GM12878 (cell line): ENCODE measurements around the gene FOXD1. TPM values are rescaled to one million over a fixed set of nuclear protein-coding genes. Genes with fewer than 3 reads are reported as not detected.
"Not testable (repeated sequence)": the region's sequence is repeated elsewhere in the genome, so short reads cannot be mapped to it uniquely, and the experiment has no call there.

Experiments
- ATAC-seq: fragments of 200-7000 bp; cut with Tn5 transposase; 3 replicates; pipeline ENCODE4 v1.9.1; 2020; ENCODE audit warnings: mild to moderate bottlenecking, moderate library complexity
- BruUV-seq: library from RNA; stranded (reverse); fragments of 400-500 nt; replicated peaks from 2 replicates; lab custom pipeline; 2021; lab: Mats Ljungman, UMichigan
- CTCF ChIA-PET: fragments of 300-600 bp; sonication (Branson Sonifier 250); formaldehyde crosslinking; extraction: SDS; loops from one replicate; lab custom pipeline; 2021; ENCODE audit warnings: inconsistent platforms; lab: Yijun Ruan, JAX
- POLR2A ChIA-PET: fragments of 350-600 bp; formaldehyde crosslinking; extraction: SDS; loops from one replicate; lab custom pipeline; 2021; ENCODE audit warnings: inconsistent platforms; lab: Charles Lee
- RAD21 ChIA-PET: fragments of 300-600 bp; sonication (Branson Sonifier 250); formaldehyde crosslinking; loops from one replicate; lab custom pipeline; 2023; ENCODE audit warnings: antibody characterized with exemption; ENCODE audit not compliant: unreplicated experiment; lab: Charles Lee
- SMC1A ChIA-PET: fragments of 300-600 bp; sonication (Branson Sonifier 250); formaldehyde crosslinking; loops from one replicate; lab custom pipeline; 2023; ENCODE audit not compliant: unreplicated experiment, uncharacterized antibody; lab: Charles Lee
- DNase-seq: peaks from one replicate; pipeline ENCODE4 v3.0.0-alpha.2; 2011; ENCODE audit warnings: low read depth, low spot score
- FAIRE-seq: peaks from 3 replicates; lab custom pipeline; 2011; peaks lifted over from hg19 to GRCh38; lab: Jason Lieb, UNC
- H2AFZ ChIP-seq: 2 replicates; pipeline ENCODE4 v1.6.0; 2011; ENCODE audit warnings: low read depth, low read length, control low read depth; ENCODE audit not compliant: control insufficient read depth
- H3K27ac ChIP-seq: 2 replicates; pipeline ENCODE4 v1.5.1; 2011; ENCODE audit warnings: control low read depth; ENCODE audit not compliant: control insufficient read depth, insufficient read depth
- H3K27me3 ChIP-seq, 2 experiments: replicated peaks in 1 of 2; 2 replicates each; pipeline versions ENCODE4 v1.6.0 to v1.6.1; 2011; ENCODE audit warnings: low read length in 1 of 2; ENCODE audit not compliant: control insufficient read depth in 2 of 2, insufficient read depth in 2 of 2
- H3K36me3 ChIP-seq, 2 experiments: 2 replicates each; pipeline ENCODE4 v1.5.1; 2011; ENCODE audit warnings: low read length in 1 of 2; ENCODE audit not compliant: control insufficient read depth in 2 of 2, insufficient read depth in 2 of 2
- H3K4me1 ChIP-seq: 2 replicates; pipeline ENCODE4 v1.6.1; 2011; ENCODE audit warnings: mild to moderate bottlenecking, low read length, moderate library complexity, mixed read lengths; ENCODE audit not compliant: control insufficient read depth, insufficient read depth
- H3K4me2 ChIP-seq: 2 replicates; pipeline ENCODE4 v1.6.0; 2011; ENCODE audit warnings: control low read depth; ENCODE audit not compliant: control insufficient read depth, insufficient read depth
- H3K4me3 ChIP-seq: fragments of 200-600 bp; sonication (generic); 2 replicates; pipeline ENCODE4 v1.5.1; 2016
- H3K79me2 ChIP-seq: 2 replicates; pipeline ENCODE4 v1.6.0; 2011; ENCODE audit warnings: low read length; ENCODE audit not compliant: control insufficient read depth, insufficient read depth
- H3K9ac ChIP-seq: 2 replicates; pipeline ENCODE4 v1.8.0; 2011; ENCODE audit warnings: low read length, control low read depth, mixed read lengths; ENCODE audit not compliant: control insufficient read depth, insufficient read depth
- H3K9me3 ChIP-seq: replicated peaks from 3 replicates; pipeline ENCODE4 v1.5.1; 2011; ENCODE audit warnings: mild to moderate bottlenecking, low read length; ENCODE audit not compliant: control insufficient read depth, insufficient read depth
- H4K20me1 ChIP-seq: 2 replicates; pipeline ENCODE4 v1.6.0; 2011; ENCODE audit not compliant: control insufficient read depth, insufficient read depth
- CEBPZ ChIP-seq: fragments of 150-350 bp; IDR thresholded peaks from 2 replicates; pipeline ENCODE4 v1.6.1; 2016; ENCODE audit warnings: low read depth, low read length
- HDGF ChIP-seq: fragments of 450-650 bp; IDR thresholded peaks from 2 replicates; pipeline ENCODE4 v1.6.1; 2016; ENCODE audit warnings: antibody characterized with exemption
- HSF1 ChIP-seq: fragments of 150-350 bp; IDR thresholded peaks from 2 replicates; pipeline ENCODE4 v1.6.1; 2014; ENCODE audit warnings: mild to moderate bottlenecking, low read depth, low read length
- JUNB ChIP-seq: IDR thresholded peaks from 2 replicates; pipeline ENCODE4 v1.6.1; 2016; ENCODE audit warnings: antibody characterized with exemption, mild to moderate bottlenecking
- NR2C1 ChIP-seq: fragments of 450-650 bp; IDR thresholded peaks from 2 replicates; pipeline ENCODE4 v1.6.1; 2017; ENCODE audit warnings: antibody characterized with exemption, mild to moderate bottlenecking, moderate library complexity
- RCOR1 ChIP-seq: conservative IDR thresholded peaks from 2 replicates; pipeline ENCODE4 v1.6.1; 2012; ENCODE audit warnings: low read depth, low read length, improper control_type of control experiment
- RUNX3 ChIP-seq: IDR thresholded peaks from 2 replicates; pipeline ENCODE4 v1.6.1; 2012; ENCODE audit warnings: low read length, inconsistent platforms
- SUZ12 ChIP-seq: fragments of 200-600 bp; sonication (generic); IDR thresholded peaks from one replicate; pipeline ENCODE4 v1.6.1; 2018; ENCODE audit warnings: antibody characterized with exemption, mild to moderate bottlenecking; ENCODE audit not compliant: unreplicated experiment
- ZBED1 ChIP-seq: IDR thresholded peaks from 2 replicates; pipeline ENCODE4 v1.6.1; 2016; ENCODE audit warnings: borderline replicate concordance
- ZNF207 ChIP-seq: fragments of 450-650 bp; IDR thresholded peaks from 2 replicates; pipeline ENCODE4 v1.6.1; 2014; ENCODE audit warnings: antibody characterized with exemption, mild to moderate bottlenecking, borderline replicate concordance
- WGBS: methylation state at CpG from one replicate; pipeline ENCODE4 v1.1.6; 2016; ENCODE audit warnings: low lambda C conversion rate; ENCODE audit not compliant: insufficient replicate concordance, insufficient coverage; ENCODE audit errors: missing lambda C conversion rate; 5-methylcytosine and 5-hydroxymethylcytosine counted together
- in situ Hi-C: fragments of 300-500 bp; cut with MboI; formaldehyde crosslinking; loops from 9 replicates; pipeline ENCODE4 v1.14.3; 2018; ENCODE audit warnings: mixed read lengths
- intact Hi-C: fragments of 100-400 bp; cut with micrococcal nuclease; formaldehyde crosslinking; loops from one replicate; pipeline ENCODE4 v1.14.2; 2022; ENCODE audit not compliant: unreplicated experiment
- polyA plus RNA-seq, 11 experiments: library from polyadenylated mRNA; depleted of rRNA in 4 of 11; unstranded in 6 of 11; stranded (reverse) in 5 of 11; fragments of >200 nt; fragmentation: Nextera tagmentation in 4 of 11; fragmentation: Illumina TruSeq in 1 of 11; extraction: Ambion mirVana in 4 of 11; extraction: Trizol in 1 of 11; gene quantifications; 1 replicate in 1 of 11; 2 replicates in 10 of 11; pipeline versions ENCODE4 v1.2.1 to v1.2.3, GENCODE V29; 2011 to 2016; ENCODE audit warnings: inconsistent platforms in 2 of 11, missing spikeins in 2 of 11, low read depth in 1 of 11
- total RNA-seq, 4 experiments: library from RNA; depleted of rRNA in 3 of 4; stranded (reverse); fragments of >200 nt in 3 of 4; fragmentation: Illumina TruSeq in 1 of 4; extraction: Trizol in 1 of 4; gene quantifications; 2 replicates each; pipeline versions ENCODE4 v1.2.1 to v1.2.3, GENCODE V29; 2013 to 2021

FOXD1 gene
- total and polyA plus RNA-seq, 10 of the 15 experiments (the other 5 are each of a cell fraction or from before 2014, with no cell fraction given): not detected

GRCh38 chr5:73459366-73459765 lies 10.8 kb upstream of the FOXD1 start (continued):
- TF ChIP-seq HSF1 (no peak), CEBPZ (no peak), NR2C1 (no peak), SUZ12 (no peak), ZNF207 (no peak), ZBED1 (no peak), HDGF (no peak), RCOR1 (no peak), JUNB (no peak), RUNX3 (no peak)

GRCh38 chr5:73456462-73456861 lies 7.9 kb upstream of the FOXD1 start:
- 5% methylated on average over 1 of the region's 1 CpG for WGBS
- ChIA-PET CTCF (interaction anchor here (1.1 kb wide), 2 partner anchors 30 to 241 kb away, joined by 3 to 8 read pairs; no protein-coding TSS in a partner anchor), RAD21 (interaction anchor here (0.9 kb wide), 1 partner anchor 20 kb away, joined by 3 read pairs; no protein-coding TSS in a partner anchor), SMC1A (interaction anchor here (0.6 kb wide), 1 partner anchor 1589 kb away, joined by 3 read pairs; no protein-coding TSS in a partner anchor), POLR2A (interaction anchor here (0.5 kb wide), 1 partner anchor 20 kb away, joined by 5 read pairs; no protein-coding TSS in a partner anchor)
- DNase-seq, H4K20me1 ChIP-seq, H3K9ac ChIP-seq, intact Hi-C loops, FAIRE-seq, H3K36me3 ChIP-seq, H2AFZ ChIP-seq, H3K79me2 ChIP-seq, BruUV-seq, H3K27ac ChIP-seq, H3K4me3 ChIP-seq, in situ Hi-C loops, H3K4me2 ChIP-seq, H3K9me3 ChIP-seq, H3K4me1 ChIP-seq, ATAC-seq: not testable (repeated sequence)
- peaks cover 6 to 12% of the 10 kb centered on the region in 2 experiments for H3K27me3 ChIP-seq
